Measurements from ENCODE around the gene RUNX2. TPM values are rescaled to one million over a fixed set of nuclear protein-coding genes. Genes with fewer than 3 reads are reported as not detected.

RUNX2 gene
- total RNA-seq, 4 donors from 2014 or later, result 0.78 to 2.0 (median 0.94) TPM

DNA sequence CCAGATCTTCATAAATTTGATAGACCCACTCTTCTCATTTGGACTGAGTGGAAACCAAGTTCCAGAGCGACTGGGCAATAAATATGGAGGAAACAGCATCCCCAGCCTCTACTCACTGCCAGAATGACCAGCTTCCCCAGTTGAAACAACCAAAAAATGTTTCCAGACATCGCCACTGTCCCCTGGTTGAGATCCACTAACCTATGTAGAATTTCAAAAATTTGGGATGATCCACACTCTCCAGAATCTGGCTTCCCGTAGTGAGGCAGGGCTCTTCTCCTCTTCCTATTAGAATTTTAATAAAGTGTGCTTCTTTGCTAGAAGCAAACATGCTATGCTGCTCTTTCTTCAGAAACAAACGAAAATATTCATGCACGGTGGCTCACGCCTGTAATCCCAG, 336.6 kb downstream of the RUNX2 start:
- Histone ChIP-seq H3K4me3 (no peak overlapping the region), H3K27me3 (peaks cover 23 to 30% (median 30%) of the 10 kb centered on the region in 3 donors), H3K9me3 (no peaks in the 10 kb centered on the region), H3K36me3 (no peaks in the 10 kb centered on the region), H3K27ac (no peak overlapping the region), H3K4me1 (no peaks in the 10 kb centered on the region)
- in situ Hi-C loops (cut with MboI; ENCODE audit: low sequenced_read_pairs in 4 of 4), result no loop called here
- intact Hi-C loops (cut with DNase I; ENCODE audit: low total_unique reads), result no loop called here
- TF ChIP-seq POLR2A (IDR thresholded peaks at IDR 0.05), result no peak
- TF ChIP-seq, protein P1, sequence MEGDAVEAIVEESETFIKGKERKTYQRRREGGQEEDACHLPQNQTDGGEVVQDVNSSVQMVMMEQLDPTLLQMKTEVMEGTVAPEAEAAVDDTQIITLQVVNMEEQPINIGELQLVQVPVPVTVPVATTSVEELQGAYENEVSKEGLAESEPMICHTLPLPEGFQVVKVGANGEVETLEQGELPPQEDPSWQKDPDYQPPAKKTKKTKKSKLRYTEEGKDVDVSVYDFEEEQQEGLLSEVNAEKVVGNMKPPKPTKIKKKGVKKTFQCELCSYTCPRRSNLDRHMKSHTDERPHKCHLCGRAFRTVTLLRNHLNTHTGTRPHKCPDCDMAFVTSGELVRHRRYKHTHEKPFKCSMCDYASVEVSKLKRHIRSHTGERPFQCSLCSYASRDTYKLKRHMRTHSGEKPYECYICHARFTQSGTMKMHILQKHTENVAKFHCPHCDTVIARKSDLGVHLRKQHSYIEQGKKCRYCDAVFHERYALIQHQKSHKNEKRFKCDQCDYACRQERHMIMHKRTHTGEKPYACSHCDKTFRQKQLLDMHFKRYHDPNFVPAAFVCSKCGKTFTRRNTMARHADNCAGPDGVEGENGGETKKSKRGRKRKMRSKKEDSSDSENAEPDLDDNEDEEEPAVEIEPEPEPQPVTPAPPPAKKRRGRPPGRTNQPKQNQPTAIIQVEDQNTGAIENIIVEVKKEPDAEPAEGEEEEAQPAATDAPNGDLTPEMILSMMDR (IDR thresholded peaks at IDR 0.05 in 4 of 5, conservative IDR thresholded peaks at IDR 0.05 in 1 of 5), result no peak
- ATAC-seq (no peak), DNase-seq (no peak)

- DNase-seq, result no peak
- Histone ChIP-seq H3K27me3 (peaks cover 23 to 30% (median 30%) of the 10 kb centered on the region in 3 donors), H3K9me3 (no peaks in the 10 kb centered on the region), H3K4me3 (no peak overlapping the region), H3K36me3 (no peaks in the 10 kb centered on the region), H3K27ac (no peak overlapping the region), H3K4me1 (no peaks in the 10 kb centered on the region)
- intact Hi-C loops (cut with DNase I; ENCODE audit: low total_unique reads), result no loop called here
- TF ChIP-seq, protein P1 (IDR thresholded peaks at IDR 0.05 in 4 of 5, conservative IDR thresholded peaks at IDR 0.05 in 1 of 5), result no peak
- no peak for TF ChIP-seq POLR2A (IDR thresholded peaks at IDR 0.05)
- in situ Hi-C loops (cut with MboI; ENCODE audit: low sequenced_read_pairs in 4 of 4), result no loop called here
- no peak for ATAC-seq
Observed at GRCh38 chr6:45665859-45666258, 337.7 kb downstream of the RUNX2 start.

- in situ Hi-C loops (cut with MboI; ENCODE audit: low sequenced_read_pairs in 4 of 4), result no loop called here
- peaks cover 23 to 30% (median 30%) of the 10 kb centered on the region in 3 donors for H3K27me3 ChIP-seq
- H3K4me1 ChIP-seq, result no peaks in the 10 kb centered on the region
- intact Hi-C loops (cut with DNase I; ENCODE audit: low total_unique reads), result no loop called here
- DNase-seq (no peak), ATAC-seq (no peak)
- TF ChIP-seq, protein P1 (IDR thresholded peaks at IDR 0.05 in 4 of 5, conservative IDR thresholded peaks at IDR 0.05 in 1 of 5), result no peak
- no peak for TF ChIP-seq POLR2A (IDR thresholded peaks at IDR 0.05)
- H3K36me3 ChIP-seq, result no peaks in the 10 kb centered on the region
- no peak overlapping the region for H3K27ac ChIP-seq
- H3K9me3 ChIP-seq, result no peaks in the 10 kb centered on the region
- H3K4me3 ChIP-seq, result no peak overlapping the region
Observed at GRCh38 chr6:45666846-45667245, 338.7 kb downstream of the RUNX2 start.

- H3K27ac ChIP-seq, result no peak overlapping the region
- no peaks in the 10 kb centered on the region for H3K4me1 ChIP-seq
- in situ Hi-C loops (cut with MboI; ENCODE audit: low sequenced_read_pairs in 4 of 4), result no loop called here
- ATAC-seq (no peak), DNase-seq (no peak)
- no peaks in the 10 kb centered on the region for H3K9me3 ChIP-seq
- H3K27me3 ChIP-seq, result peaks cover 21 to 30% (median 28%) of the 10 kb centered on the region in 3 donors
- no peak overlapping the region for H3K4me3 ChIP-seq
- H3K36me3 ChIP-seq, result no peaks in the 10 kb centered on the region
- intact Hi-C loops (cut with DNase I; ENCODE audit: low total_unique reads), result no loop called here
- TF ChIP-seq, protein P1 (IDR thresholded peaks at IDR 0.05 in 4 of 5, conservative IDR thresholded peaks at IDR 0.05 in 1 of 5), result no peak
- no peak for TF ChIP-seq POLR2A (IDR thresholded peaks at IDR 0.05)
Observed at GRCh38 chr6:45667300-45667699, 339.2 kb downstream of the RUNX2 start.

DNA sequence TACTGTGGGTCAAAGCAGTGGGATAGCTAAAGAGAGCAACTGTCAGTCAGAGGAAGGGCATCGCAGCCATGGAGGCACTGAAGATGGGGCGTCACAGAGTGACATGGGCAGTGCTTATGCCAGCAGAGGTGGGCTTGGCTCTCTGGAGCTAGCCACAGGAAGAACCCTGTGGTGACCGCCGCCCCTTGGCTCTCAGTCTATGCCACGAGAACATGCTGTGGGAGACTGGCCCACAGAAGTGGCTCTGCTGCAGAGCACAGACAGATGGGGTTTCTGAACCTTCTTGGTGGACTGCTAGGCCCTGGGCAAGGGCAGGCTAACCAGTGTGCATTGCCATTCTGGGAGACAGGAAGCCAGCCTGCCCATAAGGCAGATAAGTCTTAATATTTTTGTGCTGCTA, 339.6 kb downstream of the RUNX2 start:
- DNase-seq (no peak), ATAC-seq (no peak)
- intact Hi-C loops (cut with DNase I; ENCODE audit: low total_unique reads) (no loop called here), in situ Hi-C loops (cut with MboI; ENCODE audit: low sequenced_read_pairs in 4 of 4) (no loop called here)
- Histone ChIP-seq H3K36me3 (no peaks in the 10 kb centered on the region), H3K27ac (no peak overlapping the region), H3K4me1 (no peaks in the 10 kb centered on the region), H3K9me3 (no peaks in the 10 kb centered on the region), H3K4me3 (no peak overlapping the region), H3K27me3 (peaks cover 20 to 25% (median 24%) of the 10 kb centered on the region in 3 donors)
- TF ChIP-seq POLR2A (IDR thresholded peaks at IDR 0.05), result no peak
- TF ChIP-seq, protein P1 (IDR thresholded peaks at IDR 0.05 in 4 of 5, conservative IDR thresholded peaks at IDR 0.05 in 1 of 5), result no peak

All from gastrocnemius medialis (tissue), 4 donors.